NB4 (cell line): ENCODE data around the gene IKZF5.

Experiments
- DNase-seq: peaks from one replicate; pipeline ENCODE4 v3.0.0; 2010; ENCODE audit warnings: low read depth
- H3K4me3 ChIP-seq: one replicate; pipeline ENCODE4 v1.5.1; 2011; ENCODE audit warnings: mild to moderate bottlenecking, low read depth, low read length, moderate library complexity
- MAX ChIP-seq: IDR thresholded peaks from 2 replicates; pipeline ENCODE4 v1.6.1; 2011; ENCODE audit warnings: low read depth, low read length
- MYC ChIP-seq: IDR thresholded peaks from 2 replicates; pipeline ENCODE4 v1.6.1; 2011; ENCODE audit warnings: low read depth, low read length
- POLR2A ChIP-seq: IDR thresholded peaks from 2 replicates; pipeline ENCODE4 v1.6.1; 2011; ENCODE audit warnings: mild to moderate bottlenecking; ENCODE audit not compliant: insufficient read length; ENCODE audit errors: extremely low read depth
- TF ChIP-seq, protein P1 (sequence below): IDR thresholded peaks from one replicate; pipeline ENCODE4 v1.5.1; 2012; ENCODE audit warnings: low read depth, low read length

The IKZF5 gene

DNA sequence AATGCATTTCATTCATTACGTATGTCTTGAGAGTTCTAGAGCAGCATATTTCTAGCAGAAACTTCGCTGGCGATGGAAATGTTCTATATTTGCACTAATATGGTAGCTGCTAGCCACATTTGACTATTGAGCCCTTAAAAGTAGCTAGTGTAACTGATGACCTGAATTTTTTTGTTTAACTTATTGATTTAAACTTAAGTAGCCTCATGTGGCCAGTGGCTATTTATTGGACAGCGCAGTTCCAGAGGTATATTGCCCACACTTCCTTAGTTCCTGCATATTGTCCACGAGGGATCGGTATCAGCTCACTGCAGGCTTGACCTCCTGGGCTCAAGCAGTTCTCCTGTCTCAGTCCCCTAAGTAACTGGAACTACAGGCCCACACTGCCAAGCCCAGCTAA lies 24.7 kb downstream of the IKZF5 start:
- no peak overlapping the region for H3K4me3 ChIP-seq
- no peak for DNase-seq
- TF ChIP-seq MYC: no peak
- TF ChIP-seq, protein P1, sequence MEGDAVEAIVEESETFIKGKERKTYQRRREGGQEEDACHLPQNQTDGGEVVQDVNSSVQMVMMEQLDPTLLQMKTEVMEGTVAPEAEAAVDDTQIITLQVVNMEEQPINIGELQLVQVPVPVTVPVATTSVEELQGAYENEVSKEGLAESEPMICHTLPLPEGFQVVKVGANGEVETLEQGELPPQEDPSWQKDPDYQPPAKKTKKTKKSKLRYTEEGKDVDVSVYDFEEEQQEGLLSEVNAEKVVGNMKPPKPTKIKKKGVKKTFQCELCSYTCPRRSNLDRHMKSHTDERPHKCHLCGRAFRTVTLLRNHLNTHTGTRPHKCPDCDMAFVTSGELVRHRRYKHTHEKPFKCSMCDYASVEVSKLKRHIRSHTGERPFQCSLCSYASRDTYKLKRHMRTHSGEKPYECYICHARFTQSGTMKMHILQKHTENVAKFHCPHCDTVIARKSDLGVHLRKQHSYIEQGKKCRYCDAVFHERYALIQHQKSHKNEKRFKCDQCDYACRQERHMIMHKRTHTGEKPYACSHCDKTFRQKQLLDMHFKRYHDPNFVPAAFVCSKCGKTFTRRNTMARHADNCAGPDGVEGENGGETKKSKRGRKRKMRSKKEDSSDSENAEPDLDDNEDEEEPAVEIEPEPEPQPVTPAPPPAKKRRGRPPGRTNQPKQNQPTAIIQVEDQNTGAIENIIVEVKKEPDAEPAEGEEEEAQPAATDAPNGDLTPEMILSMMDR: no peak
- no peak for TF ChIP-seq POLR2A
- TF ChIP-seq MAX: no peak

GRCh38 chr10:122981066-122981464 lies 27.5 kb downstream of the IKZF5 start:
- peak overlapping the region; percentile 77 for H3K4me3 ChIP-seq
- TF ChIP-seq MAX (0 out of 2 replicates have a peak, but pooled peaks have one; percentile 13), POLR2A (no peak), MYC (peak; percentile 22; the same call in 1 of the 2 replicates)
- TF ChIP-seq, protein P1: peak; percentile 49
- DNase-seq: peak; percentile 75

- peak; percentile 94 for DNase-seq
- peak within 1 kb of the TSS; percentile 77 for H3K4me3 ChIP-seq
- TF ChIP-seq, protein P1: peak; percentile 83
- peak; percentile 75 for TF ChIP-seq MAX
- peak; percentile 83 for TF ChIP-seq POLR2A
- peak; percentile 85 for TF ChIP-seq MYC
Observed at GRCh38 chr10:122980209-122981065, 28.2 kb downstream of the IKZF5 start, which contains the start of gene PSTK. PSTK (plus strand) TSS chr10:122980401; CDS start chr10:122980480, 79 bp downstream.

DNA sequence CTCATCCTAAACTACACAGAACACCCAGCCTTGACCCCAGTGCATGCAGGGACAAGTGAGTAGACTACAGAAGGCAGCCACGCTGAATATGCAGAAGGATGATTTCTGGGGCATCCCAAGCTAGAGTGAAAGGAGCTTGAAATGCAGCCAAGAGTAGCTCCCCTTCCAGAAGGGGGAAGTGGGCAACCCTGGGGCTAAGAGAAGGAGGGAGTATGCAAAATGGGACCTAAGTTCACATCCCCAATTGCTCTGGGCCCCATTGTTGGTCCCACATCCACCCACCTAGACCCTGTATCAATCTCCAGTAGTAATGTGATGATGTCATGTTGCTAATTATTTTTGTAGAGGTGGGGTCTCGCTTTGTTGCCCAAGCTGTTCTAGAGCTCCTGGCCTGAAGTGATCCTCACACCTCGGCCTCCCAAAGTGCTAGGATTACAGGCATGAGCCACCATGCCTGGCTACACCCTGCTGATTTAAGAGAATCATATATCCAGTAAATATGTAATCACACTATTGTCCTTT lies 34.0 kb downstream of the IKZF5 start:
- H3K4me3 ChIP-seq: no peak overlapping the region
- TF ChIP-seq, protein P1: no peak
- TF ChIP-seq MYC: no peak
- TF ChIP-seq MAX: no peak
- no peak for TF ChIP-seq POLR2A
- no peak for DNase-seq

DNA sequence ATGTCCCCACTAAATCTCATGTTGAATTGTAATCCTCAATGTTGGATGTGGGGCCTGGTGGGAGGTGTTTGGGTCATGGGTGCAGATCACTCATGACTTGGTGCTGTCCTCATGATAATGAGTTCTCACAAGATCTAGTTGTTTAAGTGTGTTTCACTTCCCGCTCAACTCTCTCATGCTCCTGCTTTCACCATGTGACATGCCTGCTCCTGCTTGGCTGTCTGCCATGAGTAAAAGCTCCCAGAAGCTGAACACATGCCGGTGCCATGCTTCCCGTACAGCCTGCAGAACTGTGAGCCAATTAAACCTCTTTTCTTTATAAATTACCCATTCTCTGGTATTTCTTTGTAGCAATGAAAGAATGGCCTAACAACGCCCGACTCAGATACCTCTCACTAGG lies 34.6 kb downstream of the IKZF5 start:
- H3K4me3 ChIP-seq: no peak overlapping the region
- TF ChIP-seq, protein P1: no peak
- TF ChIP-seq MAX (no peak), POLR2A (no peak), MYC (no peak)
- no peak for DNase-seq
